Neural progenitor cell (in vitro differentiated cells): Measurements from ENCODE around the gene MTHFD2L.

ENCODE experiments used
- EZH2 ChIP-seq: fragments of 200-600 bp; sonication (generic); IDR thresholded peaks from 2 replicates; pipeline ENCODE4 v1.6.1; 2017; ENCODE audit warnings: antibody characterized with exemption, mild to moderate bottlenecking, moderate library complexity
- EZH2phosphoT487 ChIP-seq: fragments of 200-600 bp; sonication (generic); IDR thresholded peaks from 2 replicates; pipeline ENCODE4 v1.6.1; 2017; ENCODE audit warnings: antibody characterized with exemption
- TF ChIP-seq, protein P1 (sequence below): fragments of 200-600 bp; sonication (generic); IDR thresholded peaks from 2 replicates; pipeline ENCODE4 v1.5.1; 2017; ENCODE audit warnings: antibody characterized with exemption, mild to moderate bottlenecking

DNA sequence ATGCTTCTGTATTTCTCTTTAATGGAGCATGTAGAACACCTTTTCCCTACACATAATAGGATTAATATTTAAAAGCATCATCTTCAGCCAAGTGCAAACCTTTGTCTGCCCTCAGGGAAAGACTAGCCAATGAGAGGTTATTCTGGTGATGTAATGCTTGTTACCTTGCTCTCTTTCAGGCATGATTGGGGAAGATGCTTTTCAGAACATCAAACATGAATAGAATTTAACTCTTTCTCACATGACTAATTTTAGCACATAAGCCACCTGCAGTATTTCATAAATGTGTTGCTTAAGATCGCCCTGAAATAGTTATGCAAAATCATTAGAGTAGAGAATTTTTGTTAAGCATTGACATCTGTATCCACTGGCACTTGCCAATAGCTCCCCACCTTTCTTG, 139.6 kb downstream of the MTHFD2L start:
- TF ChIP-seq, protein P1, sequence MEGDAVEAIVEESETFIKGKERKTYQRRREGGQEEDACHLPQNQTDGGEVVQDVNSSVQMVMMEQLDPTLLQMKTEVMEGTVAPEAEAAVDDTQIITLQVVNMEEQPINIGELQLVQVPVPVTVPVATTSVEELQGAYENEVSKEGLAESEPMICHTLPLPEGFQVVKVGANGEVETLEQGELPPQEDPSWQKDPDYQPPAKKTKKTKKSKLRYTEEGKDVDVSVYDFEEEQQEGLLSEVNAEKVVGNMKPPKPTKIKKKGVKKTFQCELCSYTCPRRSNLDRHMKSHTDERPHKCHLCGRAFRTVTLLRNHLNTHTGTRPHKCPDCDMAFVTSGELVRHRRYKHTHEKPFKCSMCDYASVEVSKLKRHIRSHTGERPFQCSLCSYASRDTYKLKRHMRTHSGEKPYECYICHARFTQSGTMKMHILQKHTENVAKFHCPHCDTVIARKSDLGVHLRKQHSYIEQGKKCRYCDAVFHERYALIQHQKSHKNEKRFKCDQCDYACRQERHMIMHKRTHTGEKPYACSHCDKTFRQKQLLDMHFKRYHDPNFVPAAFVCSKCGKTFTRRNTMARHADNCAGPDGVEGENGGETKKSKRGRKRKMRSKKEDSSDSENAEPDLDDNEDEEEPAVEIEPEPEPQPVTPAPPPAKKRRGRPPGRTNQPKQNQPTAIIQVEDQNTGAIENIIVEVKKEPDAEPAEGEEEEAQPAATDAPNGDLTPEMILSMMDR = no peak
- TF ChIP-seq EZH2phosphoT487 = no peak
- no peak for TF ChIP-seq EZH2
